HepG2 (cell line): ENCODE results near the gene MSRB2.

Experiments
- CTCF ChIP-seq: sonication (generic); formaldehyde crosslinking; IDR thresholded peaks from 2 replicates; pipeline ENCODE4 v1.5.0; 2020; ENCODE audit warnings: mild to moderate bottlenecking, missing genetic modification reagents, moderate library complexity
- EZH2 ChIP-seq: conservative IDR thresholded peaks from 2 replicates; pipeline ENCODE4 v1.6.1; 2012; ENCODE audit warnings: mild to moderate bottlenecking, low read depth, low read length, moderate library complexity
- HIVEP1 ChIP-seq: sonication (generic); formaldehyde crosslinking; IDR thresholded peaks from 2 replicates; pipeline ENCODE4 v1.4.0; 2020; ENCODE audit warnings: mild to moderate bottlenecking, missing genetic modification reagents
- MAX ChIP-seq: IDR thresholded peaks from 2 replicates; pipeline ENCODE4 v1.6.1; 2012; ENCODE audit warnings: inconsistent platforms
- MYC ChIP-seq: sonication (generic); formaldehyde crosslinking; IDR thresholded peaks from 2 replicates; pipeline ENCODE4 v1.9.0; 2021; ENCODE audit warnings: missing genetic modification reagents, borderline replicate concordance
- NFATC3 ChIP-seq: sonication (generic); formaldehyde crosslinking; IDR thresholded peaks from 2 replicates; pipeline ENCODE4 v1.5.1; 2020; ENCODE audit warnings: mild to moderate bottlenecking, missing genetic modification reagents
- POLR2A ChIP-seq, 2 experiments: IDR thresholded peaks; 2 replicates each; pipeline ENCODE4 v1.6.1; 2011; ENCODE audit warnings: low read depth in 2 of 2, low read length in 2 of 2, mild to moderate bottlenecking in 1 of 2, moderate library complexity in 1 of 2; ENCODE audit not compliant: insufficient read depth in 1 of 2
- ZNF318 ChIP-seq: sonication (generic); formaldehyde crosslinking; IDR thresholded peaks from 2 replicates; pipeline ENCODE4 v1.4.0; 2020; ENCODE audit warnings: mild to moderate bottlenecking, missing genetic modification reagents

GRCh38 chr10:23146258-23146657 is 50.9 kb downstream of the MSRB2 start:
- TF ChIP-seq NFATC3 (CRISPR knock-in tag) = no peak
- no peak for TF ChIP-seq POLR2A (IDR thresholded peaks at IDR 0.05; ENCODE audit: insufficient read depth in 1 of 2, low read depth in 2 of 2, low read length in 2 of 2)
- no peak for TF ChIP-seq CTCF (CRISPR knock-in tag)
- no peak for TF ChIP-seq HIVEP1 (CRISPR knock-in tag)
- no peak for TF ChIP-seq ZNF318 (CRISPR knock-in tag)
- no peak for TF ChIP-seq MAX
- TF ChIP-seq EZH2 = no peak
- no peak for TF ChIP-seq MYC
